GM18520 (cell line): ENCODE results near the gene BCAS3.
"Not testable (repeated sequence)": the region's sequence is repeated elsewhere in the genome, so short reads cannot be mapped to it uniquely, and the experiment has no call there.

Source experiments
- ATAC-seq: cut with Tn5 transposase; IDR thresholded peaks from one replicate; pipeline ENCODE4 v1.9.1; 2021; ENCODE audit not compliant: unreplicated experiment

Gene BCAS3

GRCh38 chr17:60923000-60923399 lies 245.3 kb downstream of the BCAS3 start:
- no peak for ATAC-seq

- ATAC-seq, result no peak
Observed at GRCh38 chr17:60926466-60927183, 249.0 kb downstream of the BCAS3 start.

GRCh38 chr17:60933739-60934138 lies 256.1 kb downstream of the BCAS3 start:
- ATAC-seq, result no peak

- ATAC-seq, result no peak
Observed at GRCh38 chr17:60934723-60935122, 257.1 kb downstream of the BCAS3 start.

- not testable (repeated sequence) for ATAC-seq
Observed at GRCh38 chr17:60935991-60936390, 258.3 kb downstream of the BCAS3 start.

- ATAC-seq, result no peak
Observed at GRCh38 chr17:60939318-60939717, 261.7 kb downstream of the BCAS3 start.

GRCh38 chr17:60941028-60941427 lies 263.4 kb downstream of the BCAS3 start:
- ATAC-seq, result no peak

GRCh38 chr17:60941571-60941970 lies 263.9 kb downstream of the BCAS3 start:
- ATAC-seq, result no peak

- ATAC-seq, result no peak
Observed at GRCh38 chr17:60944751-60945150, 267.1 kb downstream of the BCAS3 start.

GRCh38 chr17:60947100-60947499 lies 269.4 kb downstream of the BCAS3 start:
- ATAC-seq, result no peak

- no peak for ATAC-seq
Observed at GRCh38 chr17:60947543-60947942, 269.9 kb downstream of the BCAS3 start.

GRCh38 chr17:60952747-60953146 lies 275.1 kb downstream of the BCAS3 start:
- ATAC-seq, result no peak

- no peak for ATAC-seq
Observed at GRCh38 chr17:60959011-60959410, 281.4 kb downstream of the BCAS3 start.

- no peak for ATAC-seq
Observed at GRCh38 chr17:60959696-60960095, 282.0 kb downstream of the BCAS3 start.

- no peak for ATAC-seq
Observed at GRCh38 chr17:60960398-60961065, 282.9 kb downstream of the BCAS3 start.

- no peak for ATAC-seq
Observed at GRCh38 chr17:60964160-60964559, 286.5 kb downstream of the BCAS3 start.

- no peak for ATAC-seq
Observed at GRCh38 chr17:60968266-60968665, 290.6 kb downstream of the BCAS3 start.

GRCh38 chr17:60969500-60970037 lies 291.9 kb downstream of the BCAS3 start:
- no peak for ATAC-seq

- ATAC-seq, result no peak
Observed at GRCh38 chr17:60970741-60971140, 293.1 kb downstream of the BCAS3 start.

GRCh38 chr17:60971515-60972369 lies 294.1 kb downstream of the BCAS3 start:
- ATAC-seq, result peak; percentile 46

- ATAC-seq, result not testable (repeated sequence)
Observed at GRCh38 chr17:60976861-60977260, 299.2 kb downstream of the BCAS3 start.
